GM12873 (cell line): ENCODE data around the gene ZFPL1.

Experiments used
- TF ChIP-seq, protein P1 (sequence below): IDR thresholded peaks from 2 replicates; pipeline ENCODE4 v1.5.1; 2012; ENCODE audit warnings: low read depth, mild to moderate bottlenecking, moderate library complexity, low read length, control low read depth; ENCODE audit not compliant: insufficient read depth; ENCODE audit errors: missing control alignments

The ZFPL1 gene

DNA sequence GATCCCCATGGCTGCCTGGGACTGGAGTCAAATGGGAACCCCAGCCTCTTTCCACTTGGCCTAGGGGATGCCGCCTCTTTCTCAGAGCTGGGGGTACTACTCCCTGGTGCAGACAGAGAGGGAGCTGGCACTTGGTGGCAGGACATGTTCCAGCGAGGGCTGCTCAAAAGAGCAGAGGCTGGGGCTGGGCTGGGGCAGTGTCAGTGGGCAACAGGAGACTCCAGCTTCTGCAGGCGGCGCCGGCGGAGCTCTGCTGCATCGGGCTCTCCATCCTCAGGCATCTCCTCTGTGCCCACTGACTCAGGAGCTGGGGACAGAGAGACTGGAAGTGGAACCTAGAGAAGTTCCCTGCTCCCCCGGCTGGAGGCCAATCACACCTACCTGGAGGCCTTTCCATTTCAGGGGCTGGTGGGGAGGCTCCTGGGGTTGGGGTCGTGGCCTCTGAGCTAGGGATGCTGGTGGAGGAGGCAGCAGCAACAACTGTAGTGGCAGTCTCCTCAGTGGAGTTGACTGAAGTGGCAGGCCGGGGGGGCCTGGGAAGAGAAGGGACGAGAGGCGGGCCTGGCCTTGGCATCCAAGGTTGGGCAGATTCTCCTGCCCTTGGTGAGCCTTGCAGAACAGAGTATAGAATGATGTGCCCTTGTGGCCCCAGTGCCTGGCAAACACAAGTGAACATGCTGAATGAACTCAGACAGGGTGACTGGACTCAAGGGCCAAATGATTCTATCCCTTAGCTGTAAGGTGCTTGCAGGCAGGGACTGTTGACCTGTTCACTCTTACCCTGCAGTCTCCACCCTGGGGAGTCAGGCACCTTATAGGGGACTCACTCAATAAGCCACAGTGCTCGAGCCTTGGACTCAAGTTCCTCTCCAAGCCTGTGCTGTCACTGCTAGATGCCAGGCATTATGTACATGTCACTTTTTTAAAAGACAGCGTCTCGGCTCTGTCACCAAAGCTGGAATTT, 44.4 kb downstream of the ZFPL1 start:
- TF ChIP-seq, protein P1, sequence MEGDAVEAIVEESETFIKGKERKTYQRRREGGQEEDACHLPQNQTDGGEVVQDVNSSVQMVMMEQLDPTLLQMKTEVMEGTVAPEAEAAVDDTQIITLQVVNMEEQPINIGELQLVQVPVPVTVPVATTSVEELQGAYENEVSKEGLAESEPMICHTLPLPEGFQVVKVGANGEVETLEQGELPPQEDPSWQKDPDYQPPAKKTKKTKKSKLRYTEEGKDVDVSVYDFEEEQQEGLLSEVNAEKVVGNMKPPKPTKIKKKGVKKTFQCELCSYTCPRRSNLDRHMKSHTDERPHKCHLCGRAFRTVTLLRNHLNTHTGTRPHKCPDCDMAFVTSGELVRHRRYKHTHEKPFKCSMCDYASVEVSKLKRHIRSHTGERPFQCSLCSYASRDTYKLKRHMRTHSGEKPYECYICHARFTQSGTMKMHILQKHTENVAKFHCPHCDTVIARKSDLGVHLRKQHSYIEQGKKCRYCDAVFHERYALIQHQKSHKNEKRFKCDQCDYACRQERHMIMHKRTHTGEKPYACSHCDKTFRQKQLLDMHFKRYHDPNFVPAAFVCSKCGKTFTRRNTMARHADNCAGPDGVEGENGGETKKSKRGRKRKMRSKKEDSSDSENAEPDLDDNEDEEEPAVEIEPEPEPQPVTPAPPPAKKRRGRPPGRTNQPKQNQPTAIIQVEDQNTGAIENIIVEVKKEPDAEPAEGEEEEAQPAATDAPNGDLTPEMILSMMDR: no peak

DNA sequence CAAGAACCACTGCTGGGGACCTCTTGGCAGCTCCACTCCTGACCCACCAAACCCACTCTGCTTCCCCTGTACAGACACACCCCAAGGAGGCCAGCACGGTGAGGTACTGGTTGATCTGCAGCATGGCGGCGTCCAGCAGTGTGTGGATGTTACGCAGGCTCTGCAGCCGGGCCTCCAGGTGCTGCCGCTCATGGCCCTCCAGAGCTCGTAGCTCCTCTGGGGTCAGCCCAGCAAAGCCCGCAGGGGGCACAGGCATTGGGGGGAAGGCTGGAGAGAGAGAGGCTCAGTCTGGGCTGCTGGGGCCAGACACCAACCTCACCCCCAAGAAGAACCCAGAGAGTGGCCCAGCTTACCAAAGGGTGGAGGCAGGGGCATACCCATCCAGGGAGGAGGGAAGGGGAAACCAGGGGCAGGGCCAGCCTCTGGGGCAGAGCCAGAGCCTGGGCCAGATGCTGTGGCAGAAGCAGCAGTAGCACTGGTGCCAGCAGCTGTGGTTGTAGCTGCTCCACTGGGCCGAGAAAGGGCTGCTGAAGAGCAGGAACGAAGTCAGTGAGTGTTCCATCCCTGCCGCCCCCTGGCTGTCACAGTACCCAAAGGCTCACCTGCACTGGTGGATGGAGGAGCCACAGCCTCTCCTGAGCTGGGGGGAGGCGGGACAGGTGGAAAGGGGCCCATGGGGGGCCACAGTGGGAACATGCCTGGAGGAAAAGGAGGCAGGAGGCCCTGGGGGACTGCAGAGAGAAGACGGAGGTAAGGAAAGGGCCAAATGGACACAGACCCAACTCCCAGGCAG, 45.8 kb downstream of the ZFPL1 start:
- TF ChIP-seq, protein P1: peak; percentile 8

DNA sequence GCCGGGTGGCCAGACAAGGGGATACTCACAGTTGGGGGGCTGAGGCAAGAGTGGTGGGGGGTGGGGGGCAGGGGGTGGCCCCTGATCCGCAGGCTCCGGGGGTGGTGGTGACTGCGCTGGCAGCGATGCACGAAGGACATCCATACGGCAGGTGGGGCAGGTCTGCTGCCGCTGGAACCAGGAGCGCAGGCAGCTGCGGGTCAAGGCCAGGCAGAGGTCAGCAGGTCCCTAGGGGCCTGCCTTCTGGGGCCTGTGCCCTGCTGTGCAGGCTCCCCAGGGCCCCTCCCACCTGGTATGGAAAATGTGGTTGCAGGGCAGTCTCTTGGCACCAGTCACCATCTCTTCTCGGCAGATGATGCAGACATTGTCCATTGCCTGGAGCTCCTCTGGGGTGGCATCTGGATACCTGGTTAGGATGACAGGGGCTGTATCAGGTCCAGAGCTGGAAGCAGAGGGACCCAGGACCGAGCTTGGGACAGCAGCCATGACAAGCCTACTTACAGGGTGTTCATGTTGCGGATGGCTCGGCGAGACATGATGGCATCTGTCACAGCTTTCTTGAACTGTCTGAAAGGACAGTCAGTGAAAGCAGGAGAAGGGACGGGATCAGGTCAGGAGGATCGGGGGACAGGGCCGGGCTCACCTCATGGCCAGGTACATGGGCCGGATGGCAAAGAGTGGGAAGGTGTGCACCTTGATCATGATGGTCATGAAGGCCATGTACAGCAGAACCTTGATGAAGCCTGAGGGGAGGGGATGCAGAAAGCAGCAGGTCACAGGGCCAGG, 46.8 kb downstream of the ZFPL1 start:
- TF ChIP-seq, protein P1: no peak

DNA sequence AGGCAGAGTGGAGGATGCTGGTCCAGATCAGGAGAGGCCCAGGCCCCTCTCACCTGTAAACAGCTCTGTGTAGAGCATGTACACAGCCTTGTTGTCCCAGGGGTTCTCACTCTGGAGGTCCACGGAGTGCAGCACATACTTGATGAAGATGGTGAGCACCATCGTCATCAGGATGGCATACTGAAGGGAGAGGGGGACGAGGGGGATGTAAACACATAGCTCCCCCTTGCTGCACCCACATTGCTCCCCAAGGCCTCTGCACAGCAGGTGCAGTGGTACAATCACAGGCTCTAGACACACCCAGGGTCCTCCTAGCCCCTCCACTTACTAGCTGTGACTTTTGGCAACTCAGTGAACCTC, 47.4 kb downstream of the ZFPL1 start:
- TF ChIP-seq, protein P1: no peak

DNA sequence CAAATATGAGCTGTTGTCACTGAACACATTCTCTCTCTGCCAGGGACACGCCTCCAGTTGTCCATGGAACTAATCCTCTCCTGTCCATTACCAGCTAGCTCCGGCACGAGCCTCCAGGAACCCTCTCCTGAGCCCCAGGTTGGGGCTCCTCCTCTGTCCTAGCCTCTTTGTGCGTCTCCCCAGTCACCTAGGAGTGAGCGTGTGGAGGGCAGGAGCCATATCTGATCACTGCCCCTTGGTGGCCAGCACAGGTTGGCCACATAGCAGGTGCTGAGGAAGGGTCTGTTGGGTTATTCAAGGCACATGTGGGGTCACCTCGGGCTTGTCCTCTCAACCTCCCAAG, 47.8 kb downstream of the ZFPL1 start:
- TF ChIP-seq, protein P1: no peak

DNA sequence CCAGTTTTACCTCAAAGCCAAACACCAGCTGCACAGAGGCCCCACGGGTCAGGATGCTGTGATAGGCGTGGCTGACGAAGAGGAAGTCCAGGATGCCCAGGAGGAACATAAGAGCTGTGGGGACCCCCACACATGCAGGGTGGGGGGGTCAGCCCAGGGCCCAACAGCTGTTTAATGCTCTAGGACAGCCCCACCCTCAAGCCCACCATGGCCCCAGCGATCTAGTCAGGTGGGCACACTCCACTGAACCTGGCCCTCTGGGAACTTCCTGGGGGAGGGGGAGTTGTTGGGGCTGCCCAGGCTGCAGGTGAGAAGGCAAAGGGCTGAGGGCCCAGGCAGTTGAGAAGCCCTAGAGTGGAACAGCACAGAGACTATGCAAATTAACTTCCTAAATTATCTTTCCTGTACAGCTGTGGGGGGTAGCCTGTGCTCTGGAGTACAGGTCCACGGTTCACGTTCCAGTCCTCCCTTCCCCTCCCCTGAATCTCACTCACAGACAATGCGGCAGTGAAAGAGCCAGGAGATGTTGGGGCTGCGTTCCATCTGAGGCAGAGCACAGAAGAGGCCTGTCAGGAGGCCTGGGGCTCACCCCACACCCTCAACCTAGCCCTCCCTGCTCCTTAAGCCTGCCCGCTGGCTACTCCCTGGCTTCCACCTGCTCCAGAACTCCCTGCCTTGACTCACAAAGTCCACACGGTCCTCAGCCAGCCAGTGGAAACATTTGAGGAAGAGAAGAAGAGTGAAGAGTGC, 48.4 kb downstream of the ZFPL1 start:
- TF ChIP-seq, protein P1: no peak
